ENCODE data around the gene SLIT3.

Gene SLIT3

DNA sequence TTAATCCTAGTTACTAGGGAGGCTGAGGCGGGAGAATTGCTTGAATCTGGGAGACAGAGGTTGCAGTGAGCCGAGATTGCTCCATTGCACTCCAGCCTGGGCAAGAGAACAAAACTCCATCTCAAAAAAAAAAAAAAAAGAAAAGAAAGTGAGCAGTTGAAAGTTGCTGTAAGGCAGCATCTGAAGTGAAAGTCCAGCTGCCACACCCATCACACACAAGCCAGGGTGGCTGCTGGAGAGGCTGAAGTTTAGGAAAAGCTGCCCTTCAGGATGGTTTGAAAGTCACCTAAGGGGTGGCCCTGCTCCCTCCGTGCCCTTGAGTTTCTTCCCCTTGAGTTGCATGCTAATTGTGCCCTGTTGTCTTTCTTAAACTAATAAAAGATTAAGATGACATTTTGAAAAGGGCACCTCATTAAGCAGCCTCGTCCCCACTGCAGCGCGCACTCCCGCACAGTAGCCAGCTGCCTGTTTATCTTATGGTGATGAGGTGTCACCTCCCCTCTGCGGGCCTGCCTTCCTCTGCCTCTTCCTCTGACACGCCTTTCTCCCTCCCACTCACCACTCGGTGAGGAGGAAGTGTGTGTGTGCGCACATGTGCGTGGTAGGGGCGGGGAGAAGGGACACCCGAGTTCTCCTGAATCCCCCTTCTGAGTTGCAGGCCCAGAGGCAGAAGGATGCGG lies 617.6 kb downstream of the SLIT3 start:
- TF ChIP-seq HDGF (IDR thresholded peaks at IDR 0.05; ENCODE audit: borderline replicate concordance): no peak
- TF ChIP-seq ELF4 (IDR thresholded peaks at IDR 0.05): no peak
- TF ChIP-seq FOXK2 (IDR thresholded peaks at IDR 0.05): no peak
- TF ChIP-seq TARDBP (IDR thresholded peaks at IDR 0.05): no peak
- no peak for TF ChIP-seq CTBP1 (IDR thresholded peaks at IDR 0.05; ENCODE audit: borderline replicate concordance)
- TF ChIP-seq ARNT (IDR thresholded peaks at IDR 0.05): no peak
- TF ChIP-seq L3MBTL2 (conservative IDR thresholded peaks at IDR 0.05): no peak
- no peak for TF ChIP-seq FOXA1 (IDR thresholded peaks at IDR 0.05)
- no peak for TF ChIP-seq SP1 (IDR thresholded peaks at IDR 0.05)
- TF ChIP-seq, protein P1, sequence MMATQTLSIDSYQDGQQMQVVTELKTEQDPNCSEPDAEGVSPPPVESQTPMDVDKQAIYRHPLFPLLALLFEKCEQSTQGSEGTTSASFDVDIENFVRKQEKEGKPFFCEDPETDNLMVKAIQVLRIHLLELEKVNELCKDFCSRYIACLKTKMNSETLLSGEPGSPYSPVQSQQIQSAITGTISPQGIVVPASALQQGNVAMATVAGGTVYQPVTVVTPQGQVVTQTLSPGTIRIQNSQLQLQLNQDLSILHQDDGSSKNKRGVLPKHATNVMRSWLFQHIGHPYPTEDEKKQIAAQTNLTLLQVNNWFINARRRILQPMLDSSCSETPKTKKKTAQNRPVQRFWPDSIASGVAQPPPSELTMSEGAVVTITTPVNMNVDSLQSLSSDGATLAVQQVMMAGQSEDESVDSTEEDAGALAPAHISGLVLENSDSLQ (IDR thresholded peaks at IDR 0.05): no peak
- TF ChIP-seq LEF1 (IDR thresholded peaks at IDR 0.05; ENCODE audit: borderline replicate concordance): no peak
- no peak for TF ChIP-seq SUZ12 (IDR thresholded peaks at IDR 0.05)
- no peak for TF ChIP-seq FOXM1 (IDR thresholded peaks at IDR 0.05; ENCODE audit: borderline replicate concordance)
- TF ChIP-seq BHLHE40 (IDR thresholded peaks at IDR 0.05; ENCODE audit: borderline replicate concordance): no peak
- no peak for TF ChIP-seq ZNF384 (IDR thresholded peaks at IDR 0.05)
- no peak for TF ChIP-seq NFRKB (IDR thresholded peaks at IDR 0.05)
- POLR2A ChIA-PET: no interaction called here

GRCh38 chr5:168681556-168682183 lies 619.3 kb downstream of the SLIT3 start:
- ChIA-PET CTCF (interaction anchor here (1.2 to 1.3 kb wide), 2 partner anchors 66 to 265 kb away, joined by 3 read pairs; no protein-coding TSS in a partner anchor), POLR2A (no interaction called here)
- no peak for DNase-seq (ENCODE audit: extremely low spot score)
- TF ChIP-seq L3MBTL2 (conservative IDR thresholded peaks at IDR 0.05) (no peak), CTBP1 (IDR thresholded peaks at IDR 0.05; ENCODE audit: borderline replicate concordance) (no peak)

More for the DNA sequence above, 617.6 kb downstream of the SLIT3 start:
- no peak for DNase-seq (ENCODE audit: extremely low spot score)
- CTCF ChIA-PET: interaction anchor here (0.6 to 1.3 kb wide), 2 partner anchors 9 to 535 kb away, joined by 3 to 4 read pairs; no protein-coding TSS in a partner anchor

GRCh38 chr5:168680395-168680794 lies 620.5 kb downstream of the SLIT3 start:
- TF ChIP-seq BHLHE40 (IDR thresholded peaks at IDR 0.05; ENCODE audit: borderline replicate concordance) (no peak), SUZ12 (IDR thresholded peaks at IDR 0.05) (no peak)
- ChIA-PET CTCF (interaction anchor here (0.5 to 2.2 kb wide), 3 partner anchors 8 to 188 kb away, joined by 3 to 5 read pairs (median 4); no protein-coding TSS in a partner anchor), POLR2A (no interaction called here)
- no peak for DNase-seq (ENCODE audit: extremely low spot score)

- DNase-seq (ENCODE audit: extremely low spot score): peak; percentile 87
- TF ChIP-seq TARDBP (IDR thresholded peaks at IDR 0.05) (peak; percentile 5; the same call in 1 of the 2 replicates), NFRKB (IDR thresholded peaks at IDR 0.05) (no peak)
- POLR2A ChIA-PET: no interaction called here
- CTCF ChIA-PET: interaction anchor here (0.6 to 2.2 kb wide), 4 partner anchors 9 to 62 kb away, joined by 3 to 6 read pairs (median 4); no protein-coding TSS in a partner anchor
These were observed 621.4 kb downstream of the SLIT3 start for GRCh38 chr5:168679515-168679920.

DNA sequence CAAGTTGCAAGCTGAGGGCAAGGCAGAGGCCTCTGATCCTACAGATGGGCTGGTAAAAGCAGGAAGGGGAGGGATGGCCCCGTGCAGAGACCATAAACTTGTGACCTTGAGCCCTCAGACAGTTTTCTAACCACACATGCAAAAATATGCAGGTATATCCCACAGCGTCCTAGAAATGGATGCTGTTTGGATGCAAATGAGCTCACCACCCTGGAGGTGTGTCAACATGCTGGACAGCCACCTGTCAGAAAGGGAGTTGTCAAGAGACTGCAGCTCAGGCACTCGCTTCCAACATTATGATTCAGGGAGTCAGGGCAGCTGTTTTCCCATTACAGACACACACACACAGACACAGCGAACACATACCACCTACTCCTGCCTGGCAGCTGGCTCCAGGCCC lies 624.4 kb downstream of the SLIT3 start:
- no peak for DNase-seq (ENCODE audit: extremely low spot score)
- CTCF ChIA-PET: no interaction called here
- TF ChIP-seq NFRKB (IDR thresholded peaks at IDR 0.05) (no peak), SP1 (IDR thresholded peaks at IDR 0.05) (no peak), BHLHE40 (IDR thresholded peaks at IDR 0.05; ENCODE audit: borderline replicate concordance) (no peak), FOXM1 (IDR thresholded peaks at IDR 0.05; ENCODE audit: borderline replicate concordance) (no peak), ARNT (IDR thresholded peaks at IDR 0.05) (no peak), ELF4 (IDR thresholded peaks at IDR 0.05) (no peak), CTBP1 (IDR thresholded peaks at IDR 0.05; ENCODE audit: borderline replicate concordance) (no peak), HDGF (IDR thresholded peaks at IDR 0.05; ENCODE audit: borderline replicate concordance) (no peak), TARDBP (IDR thresholded peaks at IDR 0.05) (no peak), ZNF384 (IDR thresholded peaks at IDR 0.05) (no peak), SUZ12 (IDR thresholded peaks at IDR 0.05) (no peak), FOXA1 (IDR thresholded peaks at IDR 0.05) (no peak), L3MBTL2 (conservative IDR thresholded peaks at IDR 0.05) (no peak), FOXK2 (IDR thresholded peaks at IDR 0.05) (no peak), LEF1 (IDR thresholded peaks at IDR 0.05; ENCODE audit: borderline replicate concordance) (no peak)
- TF ChIP-seq, protein P1 (IDR thresholded peaks at IDR 0.05): no peak
- POLR2A ChIA-PET: no interaction called here

DNA sequence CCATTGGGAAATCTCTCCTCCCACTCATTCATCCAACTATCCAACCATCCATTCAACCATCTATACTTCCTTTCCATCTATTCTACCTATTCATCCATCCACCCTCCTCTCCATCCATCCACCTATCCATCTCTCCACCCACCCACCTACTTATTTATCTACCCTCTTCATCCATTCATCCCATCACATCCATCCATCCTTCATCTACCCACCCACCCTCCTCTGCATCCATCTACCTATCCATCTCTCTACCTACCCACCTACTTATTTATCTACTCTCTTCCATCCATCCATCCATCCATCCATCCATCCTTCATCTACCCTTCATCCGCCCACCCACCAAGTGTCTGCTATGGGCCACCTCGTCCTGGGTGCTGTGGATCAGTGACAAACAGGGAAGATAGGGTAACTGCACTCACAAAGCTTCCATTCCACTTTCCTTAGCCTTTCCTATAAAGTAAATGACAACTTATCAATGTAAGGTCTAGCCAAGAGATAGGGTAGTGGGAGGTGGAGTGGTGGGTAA lies 625.0 kb downstream of the SLIT3 start:
- CTCF ChIA-PET: no interaction called here

More for the DNA sequence above, 625.0 kb downstream of the SLIT3 start:
- TF ChIP-seq SUZ12 (IDR thresholded peaks at IDR 0.05) (no peak), FOXA1 (IDR thresholded peaks at IDR 0.05) (no peak), FOXK2 (IDR thresholded peaks at IDR 0.05) (no peak), HDGF (IDR thresholded peaks at IDR 0.05; ENCODE audit: borderline replicate concordance) (no peak), ARNT (IDR thresholded peaks at IDR 0.05) (no peak), TARDBP (IDR thresholded peaks at IDR 0.05) (no peak), SP1 (IDR thresholded peaks at IDR 0.05) (no peak), ELF4 (IDR thresholded peaks at IDR 0.05) (no peak), FOXM1 (IDR thresholded peaks at IDR 0.05; ENCODE audit: borderline replicate concordance) (no peak), ZNF384 (IDR thresholded peaks at IDR 0.05) (no peak), BHLHE40 (IDR thresholded peaks at IDR 0.05; ENCODE audit: borderline replicate concordance) (no peak), CTBP1 (IDR thresholded peaks at IDR 0.05; ENCODE audit: borderline replicate concordance) (no peak), LEF1 (IDR thresholded peaks at IDR 0.05; ENCODE audit: borderline replicate concordance) (no peak), NFRKB (IDR thresholded peaks at IDR 0.05) (no peak), L3MBTL2 (conservative IDR thresholded peaks at IDR 0.05) (no peak)
- TF ChIP-seq, protein P1 (IDR thresholded peaks at IDR 0.05): no peak
- POLR2A ChIA-PET: no interaction called here
- DNase-seq (ENCODE audit: extremely low spot score): no peak
